GM21423 (cell line): Measurements from ENCODE around the gene IREB2.
"Not testable (repeated sequence)": the region's sequence is repeated elsewhere in the genome, so short reads cannot be mapped to it uniquely, and the experiment has no call there.

Source experiments
- ATAC-seq: cut with Tn5 transposase; IDR thresholded peaks from one replicate; pipeline ENCODE4 v1.9.1; 2021; ENCODE audit warnings: mild to moderate bottlenecking, moderate library complexity; ENCODE audit not compliant: unreplicated experiment

IREB2 gene

GRCh38 chr15:78432664-78433063, 5.4 kb upstream of the IREB2 start:
- no peak for ATAC-seq

DNA sequence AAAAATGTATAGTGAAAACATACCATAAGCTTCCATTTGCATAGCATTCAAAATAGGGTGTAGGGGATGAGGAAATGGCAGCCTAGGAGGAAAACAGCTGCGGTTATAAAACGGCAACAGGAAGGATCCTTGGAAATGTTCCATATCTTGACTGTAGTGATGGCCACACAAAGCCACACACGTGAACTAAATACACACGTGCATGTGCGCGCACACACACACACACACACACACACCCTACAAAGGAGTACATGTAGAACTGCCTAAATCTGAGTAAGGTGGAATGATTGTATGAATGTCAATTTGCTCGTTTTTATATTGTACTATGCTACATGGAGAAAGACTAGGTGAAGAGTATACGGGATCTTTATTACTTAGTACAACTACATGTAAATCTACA, 3.9 kb upstream of the IREB2 start:
- no peak for ATAC-seq

DNA sequence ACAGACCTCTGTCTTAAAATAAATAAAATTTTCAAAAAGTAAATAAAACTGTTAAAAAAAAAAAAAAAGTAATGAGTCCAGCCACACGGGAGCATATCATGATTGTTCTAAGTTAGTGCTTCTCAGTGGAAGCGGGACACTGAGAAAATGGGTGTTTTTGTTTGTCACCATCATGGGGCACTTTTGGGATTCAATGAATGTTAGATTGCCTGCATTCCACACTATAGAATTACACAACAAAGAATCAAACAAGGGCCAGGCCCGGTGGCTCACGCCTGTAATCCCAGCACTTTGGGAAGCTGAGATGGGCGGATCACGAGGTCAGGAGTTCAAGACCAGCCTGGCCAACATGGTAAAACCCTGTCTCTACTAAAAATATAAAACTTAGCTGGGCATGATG, 3.3 kb upstream of the IREB2 start:
- ATAC-seq: not testable (repeated sequence)

DNA sequence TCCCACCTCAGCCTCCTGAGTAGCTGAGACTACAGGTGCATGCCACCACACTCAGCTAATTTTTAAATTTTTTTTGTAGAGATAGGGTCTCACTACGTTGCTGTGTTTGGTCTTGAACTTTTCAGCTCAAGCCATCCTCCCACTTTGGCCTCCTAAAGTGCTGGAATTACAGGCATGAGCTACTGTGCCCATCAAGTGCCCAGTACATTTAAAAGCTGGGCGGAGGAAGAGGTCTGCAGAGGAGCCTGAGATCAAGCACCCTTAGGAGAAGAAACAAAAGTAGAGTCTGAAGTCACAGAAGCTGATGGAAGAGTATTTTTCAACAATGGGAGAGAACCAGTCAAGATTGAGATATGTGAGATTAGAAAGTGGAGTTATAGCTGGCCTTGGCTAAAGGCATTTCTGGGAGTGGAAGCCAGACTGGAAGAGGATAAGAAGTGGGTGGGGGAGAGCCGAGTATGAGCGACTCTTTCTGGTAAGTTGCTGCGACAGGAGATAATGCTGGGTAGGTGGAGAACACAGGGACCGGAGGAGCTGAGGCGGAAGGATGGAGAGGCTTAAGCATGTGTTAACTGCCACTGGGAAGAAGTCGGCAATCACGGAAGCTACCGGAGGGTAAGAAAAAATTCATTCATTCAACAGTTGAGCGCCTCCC, 782 bp upstream of the IREB2 start:
- no peak for ATAC-seq

DNA sequence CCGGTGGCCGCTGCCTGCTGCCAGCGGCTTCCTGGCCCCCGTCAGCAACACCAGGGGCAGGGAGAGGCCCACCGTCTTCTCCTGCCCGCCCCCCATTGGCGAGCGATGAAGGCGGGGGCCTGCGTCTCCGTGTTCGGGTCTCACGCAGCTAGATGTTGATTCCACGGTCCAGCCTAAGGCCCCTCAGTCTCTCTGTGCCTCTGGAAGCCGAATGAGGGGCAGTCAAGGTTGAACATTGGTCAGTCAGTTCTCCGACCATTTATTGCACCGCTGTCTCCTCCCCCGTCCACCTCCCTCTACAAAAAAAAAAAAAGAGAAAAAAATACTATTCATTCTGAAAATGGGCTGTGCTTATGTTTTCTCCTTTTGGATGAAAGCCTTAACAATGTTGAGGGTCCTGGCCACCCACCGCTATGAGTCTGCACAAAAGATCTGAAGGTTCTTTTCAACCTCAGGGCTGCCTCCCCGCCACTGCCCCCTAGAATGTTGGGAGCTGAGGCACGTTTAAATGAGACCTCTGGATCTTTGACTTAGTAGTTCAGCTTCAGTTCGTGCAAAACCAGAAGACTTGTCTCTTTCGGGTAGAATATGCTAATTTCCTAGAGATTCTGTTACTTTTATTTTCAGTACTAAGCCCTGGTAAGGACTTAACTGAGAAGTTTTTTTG, 736 bp downstream of the IREB2 start:
- peak; percentile 6 for ATAC-seq

GRCh38 chr15:78440375-78441373, 2.7 kb downstream of the IREB2 start:
- ATAC-seq: no peak

GRCh38 chr15:78444255-78444654, 6.2 kb downstream of the IREB2 start:
- ATAC-seq: no peak

- no peak for ATAC-seq
These were observed 7.9 kb downstream of the IREB2 start for GRCh38 chr15:78445875-78446274.

GRCh38 chr15:78446551-78446950, 8.5 kb downstream of the IREB2 start:
- ATAC-seq: no peak

GRCh38 chr15:78448441-78449219, 10.6 kb downstream of the IREB2 start:
- ATAC-seq: no peak

GRCh38 chr15:78449220-78449999, 11.4 kb downstream of the IREB2 start:
- ATAC-seq: no peak

- ATAC-seq: no peak
These were observed 12.4 kb downstream of the IREB2 start for GRCh38 chr15:78450285-78450858.

DNA sequence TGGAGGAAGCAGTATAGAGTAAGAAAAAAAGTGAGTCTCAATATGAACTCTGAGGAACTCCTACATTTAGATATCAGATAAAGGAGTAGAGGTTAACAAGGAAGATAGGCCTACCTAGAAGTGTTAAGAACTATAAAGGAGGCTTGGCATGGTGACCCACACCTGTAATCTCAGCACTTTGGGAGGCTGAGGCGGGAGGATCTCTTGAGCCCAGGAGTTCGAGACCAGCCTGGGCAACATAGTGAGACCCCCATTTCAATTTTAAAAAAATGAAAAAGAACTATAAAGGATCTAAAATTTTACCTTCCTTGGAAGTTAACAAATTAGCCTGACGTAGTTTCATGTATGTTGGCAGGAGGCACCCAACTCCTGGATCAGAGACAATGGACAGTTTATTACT, 14.5 kb downstream of the IREB2 start:
- no peak for ATAC-seq

DNA sequence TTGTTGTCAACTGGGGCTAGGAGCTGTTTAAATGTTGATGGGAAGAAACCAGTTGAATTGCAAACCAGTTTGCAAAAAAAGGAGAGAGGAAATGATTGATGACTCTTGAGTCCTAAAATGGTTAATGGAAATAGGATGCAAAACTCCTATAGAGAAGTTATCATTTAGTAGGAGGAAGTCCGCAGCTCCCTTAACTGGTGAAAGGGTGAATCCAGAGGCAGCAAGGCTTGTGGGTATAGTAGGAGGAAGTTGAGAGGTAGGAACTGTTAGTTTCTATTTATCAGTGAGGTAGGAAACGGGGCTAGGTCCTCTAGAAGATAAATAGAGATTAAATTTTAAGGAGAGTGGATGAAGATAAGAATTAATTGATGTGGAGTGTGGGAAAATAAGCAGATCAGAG, 15.4 kb downstream of the IREB2 start:
- no peak for ATAC-seq

GRCh38 chr15:78454992-78455391, 17.0 kb downstream of the IREB2 start:
- ATAC-seq: no peak

- no peak for ATAC-seq
These were observed 17.7 kb downstream of the IREB2 start for GRCh38 chr15:78455749-78456148.

- ATAC-seq: no peak
These were observed 18.4 kb downstream of the IREB2 start for GRCh38 chr15:78456426-78456825.

DNA sequence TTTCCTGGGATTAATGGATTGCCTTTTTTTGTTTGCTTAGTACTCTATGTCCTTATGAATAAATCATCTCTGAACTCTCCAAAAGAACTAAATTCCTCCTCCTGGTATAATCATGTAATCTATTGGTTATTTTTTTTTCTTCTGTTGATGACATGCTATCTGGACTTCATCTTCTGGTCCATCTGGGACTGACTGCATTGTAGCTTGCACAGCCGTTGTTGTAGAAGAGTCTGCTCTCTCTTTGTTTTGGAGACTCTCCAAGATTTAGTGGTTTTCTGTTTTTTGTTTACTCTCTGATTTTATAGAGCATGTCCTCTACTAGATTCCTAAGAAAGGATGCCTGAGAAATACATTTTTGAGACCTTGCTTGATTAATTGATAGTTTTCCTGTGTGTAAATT, 19.1 kb downstream of the IREB2 start:
- no peak for ATAC-seq

DNA sequence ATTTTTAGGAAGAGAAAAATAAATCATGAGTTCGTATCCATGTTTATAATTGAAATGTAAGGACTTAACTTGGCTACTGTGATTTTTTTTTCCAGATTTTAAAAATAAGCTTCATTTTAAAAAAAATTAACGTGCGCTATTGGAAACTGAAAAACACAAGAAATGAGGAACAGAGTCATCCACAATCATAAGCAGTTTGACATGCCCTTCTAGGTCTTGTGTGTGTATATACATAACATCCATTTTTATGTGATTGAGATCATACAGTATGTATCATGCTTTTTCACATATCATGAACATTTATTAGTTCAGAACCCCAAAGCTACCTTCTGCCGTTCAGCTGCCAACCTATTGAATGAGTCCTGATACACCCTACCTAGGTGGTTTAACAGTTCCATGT, 22.7 kb downstream of the IREB2 start:
- no peak for ATAC-seq
